Measurements from ENCODE around the gene LHX2. TPM values are rescaled to one million over a fixed set of nuclear protein-coding genes. Genes with fewer than 3 reads are reported as not detected.

LHX2 gene
- 10 to 100 TPM in 1 of 4 donors, 1 to 10 TPM in 3; 1.1 to 13.4 (median 2.4) TPM for total RNA-seq

GRCh38 chr9:124011460-124012301 is at the start of gene LHX2:
Gene LHX2 (plus strand): TSS chr9:124011768. CDS start chr9:124012349, 581 bp downstream.
- 0 to 1% methylated on average over 52 to 54 of the region's 95 CpGs for WGBS, 2 donors
- intact Hi-C loops (cut with DNase I; ENCODE audit: low total_unique reads): no loop called here
- DNase-seq (ENCODE audit: low spot score in 2 of 2): no peak
- TF ChIP-seq POLR2A (IDR thresholded peaks at IDR 0.05): no peak
- TF ChIP-seq CTCF (IDR thresholded peaks at IDR 0.05): no peak
- no peak within 1 kb of the TSS for H3K4me3 ChIP-seq (ENCODE audit: low read depth, poor library complexity, severe bottlenecking)

GRCh38 chr9:123964761-123965160 is 46.8 kb upstream of the LHX2 start:
- DNase-seq (ENCODE audit: low spot score in 2 of 2): no peak

GRCh38 chr9:123965801-123966686 is 45.5 kb upstream of the LHX2 start:
- 48 to 53% methylated on average over 8 of the region's 8 CpGs for WGBS, 2 donors
- DNase-seq (ENCODE audit: low spot score in 2 of 2): no peak
- intact Hi-C loops (cut with DNase I; ENCODE audit: low total_unique reads): no loop called here
- TF ChIP-seq CTCF (IDR thresholded peaks at IDR 0.05): no peak
- no peak for TF ChIP-seq POLR2A (IDR thresholded peaks at IDR 0.05)
- H3K4me3 ChIP-seq (ENCODE audit: low read depth, poor library complexity, severe bottlenecking): no peak overlapping the region

More at GRCh38 chr9:123964761-123965160, 46.8 kb upstream of the LHX2 start:
- WGBS, 2 donors: 55 to 58% methylated on average over 12 of the region's 12 CpGs
- H3K4me3 ChIP-seq (ENCODE audit: low read depth, poor library complexity, severe bottlenecking): no peak overlapping the region
- no peak for TF ChIP-seq CTCF (IDR thresholded peaks at IDR 0.05)
- intact Hi-C loops (cut with DNase I; ENCODE audit: low total_unique reads): no loop called here

GRCh38 chr9:123967323-123967722 is 44.2 kb upstream of the LHX2 start:
- TF ChIP-seq POLR2A (IDR thresholded peaks at IDR 0.05) (no peak), CTCF (IDR thresholded peaks at IDR 0.05) (no peak)
- DNase-seq (ENCODE audit: low spot score in 2 of 2): no peak
- H3K4me3 ChIP-seq (ENCODE audit: low read depth, poor library complexity, severe bottlenecking): no peak overlapping the region
- intact Hi-C loops (cut with DNase I; ENCODE audit: low total_unique reads): no loop called here

GRCh38 chr9:123972618-123973017 is 39.0 kb upstream of the LHX2 start:
- no peak overlapping the region for H3K4me3 ChIP-seq (ENCODE audit: low read depth, poor library complexity, severe bottlenecking)
- intact Hi-C loops (cut with DNase I; ENCODE audit: low total_unique reads): no loop called here
- no peak for TF ChIP-seq CTCF (IDR thresholded peaks at IDR 0.05)
- TF ChIP-seq POLR2A (IDR thresholded peaks at IDR 0.05): no peak
- no peak for DNase-seq (ENCODE audit: low spot score in 2 of 2)
- WGBS, 2 donors: 94 to 95% methylated on average over 8 of the region's 8 CpGs
